ENCODE results near the gene GSTM1.

GRCh38 chr1:109704173-109704572 lies 16.6 kb downstream of the GSTM1 start:
- TF ChIP-seq CTCF (IDR thresholded peaks at IDR 0.05; ENCODE audit: low read depth, low read length) (peak; percentile 38), EZH2phosphoT487 (IDR thresholded peaks at IDR 0.05; ENCODE audit: low read depth) (no peak)

Data from OCI-LY3 (cell line).